Measurements from ENCODE around the gene LIN28A.

GRCh38 chr1:26449868-26450267 lies 39.3 kb downstream of the LIN28A start:
- TF ChIP-seq POLR2A (IDR thresholded peaks at IDR 0.05) (no peak), CTCF (IDR thresholded peaks at IDR 0.05) (no peak)

All from tibial nerve (tissue), 3 donors.